ENCODE measurements around the gene HRH1. TPM values are rescaled to one million over a fixed set of nuclear protein-coding genes. Genes with fewer than 3 reads are reported as not detected.

The HRH1 gene
- polyA plus RNA-seq, 1 donor (not counting 4 experiments of a cell fraction or from before 2014, with no cell fraction given) = 13.9 TPM

- Histone ChIP-seq H3K79me2 (ENCODE audit: control insufficient read depth, insufficient read depth, low read length) (peaks cover 11% of the 10 kb centered on the region), H3K9me3 (ENCODE audit: control insufficient read depth, low read depth, low read length) (peaks cover 6% of the 10 kb centered on the region), H3K36me3 (ENCODE audit: control insufficient read depth in 2 of 2, extremely low read depth in 1 of 2, insufficient read depth in 2 of 2, low read length in 2 of 2) (peaks cover 19 to 44% of the 10 kb centered on the region in 2 experiments), H3K9ac (ENCODE audit: control insufficient read depth, extremely low read depth, insufficient read depth, low read length) (no peak overlapping the region), H3K4me1 (ENCODE audit: control insufficient read depth, extremely low read depth, insufficient read depth, low read length) (peaks cover 17% of the 10 kb centered on the region), H3K27ac (ENCODE audit: control insufficient read depth, insufficient read depth, low read length) (no peak overlapping the region), H3K4me2 (ENCODE audit: control insufficient read depth, extremely low read depth, insufficient read depth, low read depth, low read length) (no peak overlapping the region), H2AFZ (ENCODE audit: control insufficient read depth, low read length) (no peak overlapping the region), H4K20me1 (ENCODE audit: control insufficient read depth, extremely low read depth, insufficient read depth, low read length) (no peaks in the 10 kb centered on the region), H3K9me1 (ENCODE audit: control insufficient read depth, extremely low read depth, insufficient read depth, low read length) (no peaks in the 10 kb centered on the region), H3K4me3 (ENCODE audit: control insufficient read depth in 2 of 3, extremely low read depth in 1 of 3, insufficient read depth in 2 of 3, low read depth in 1 of 3, low read length in 3 of 3) (no peak overlapping the region), H3K27me3 (ENCODE audit: control insufficient read depth, extremely low read depth, insufficient read depth, low read length) (no peaks in the 10 kb centered on the region)
- dilution Hi-C loops (cut with MboI; ENCODE audit: extremely low pct_ligation_motif_present, low sequenced_read_pairs) = no loop called here
- no peak for FAIRE-seq
- TF ChIP-seq CTCF (optimal IDR thresholded peaks at IDR 0.05 in 1 of 3, IDR thresholded peaks at IDR 0.05 in 1 of 3, conservative IDR thresholded peaks at IDR 0.05 in 1 of 3; ENCODE audit: extremely low read depth in 1 of 3, insufficient read depth in 2 of 3, low read length in 3 of 3) (no peak), EZH2 (IDR thresholded peaks at IDR 0.05; ENCODE audit: low read length) (no peak)
- no peak for DNase-seq (ENCODE audit: low read depth, low spot score)
Observed at GRCh38 chr3:11258958-11259357, 104.7 kb downstream of the HRH1 start.

GRCh38 chr3:11260460-11260859 lies 106.2 kb downstream of the HRH1 start:
- dilution Hi-C loops (cut with MboI; ENCODE audit: extremely low pct_ligation_motif_present, low sequenced_read_pairs) = no loop called here
- TF ChIP-seq EZH2 (IDR thresholded peaks at IDR 0.05; ENCODE audit: low read length) = no peak
- no peak for TF ChIP-seq CTCF (optimal IDR thresholded peaks at IDR 0.05 in 1 of 3, IDR thresholded peaks at IDR 0.05 in 1 of 3, conservative IDR thresholded peaks at IDR 0.05 in 1 of 3; ENCODE audit: extremely low read depth in 1 of 3, insufficient read depth in 2 of 3, low read length in 3 of 3)
- Histone ChIP-seq H3K9me3 (ENCODE audit: control insufficient read depth, low read depth, low read length) (no peaks in the 10 kb centered on the region), H3K36me3 (ENCODE audit: control insufficient read depth in 2 of 2, extremely low read depth in 1 of 2, insufficient read depth in 2 of 2, low read length in 2 of 2) (peaks cover 13 to 36% of the 10 kb centered on the region in 2 experiments), H3K27me3 (ENCODE audit: control insufficient read depth, extremely low read depth, insufficient read depth, low read length) (no peaks in the 10 kb centered on the region), H3K4me3 (ENCODE audit: control insufficient read depth in 2 of 3, extremely low read depth in 1 of 3, insufficient read depth in 2 of 3, low read depth in 1 of 3, low read length in 3 of 3) (no peak overlapping the region), H3K9me1 (ENCODE audit: control insufficient read depth, extremely low read depth, insufficient read depth, low read length) (no peaks in the 10 kb centered on the region), H3K27ac (ENCODE audit: control insufficient read depth, insufficient read depth, low read length) (no peak overlapping the region), H3K9ac (ENCODE audit: control insufficient read depth, extremely low read depth, insufficient read depth, low read length) (no peak overlapping the region), H3K4me2 (ENCODE audit: control insufficient read depth, extremely low read depth, insufficient read depth, low read depth, low read length) (no peak overlapping the region), H3K79me2 (ENCODE audit: control insufficient read depth, insufficient read depth, low read length) (peaks cover 8% of the 10 kb centered on the region), H4K20me1 (ENCODE audit: control insufficient read depth, extremely low read depth, insufficient read depth, low read length) (no peaks in the 10 kb centered on the region), H3K4me1 (ENCODE audit: control insufficient read depth, extremely low read depth, insufficient read depth, low read length) (peaks cover 13% of the 10 kb centered on the region), H2AFZ (ENCODE audit: control insufficient read depth, low read length) (no peak overlapping the region)
- DNase-seq (ENCODE audit: low read depth, low spot score) = no peak
- no peak for FAIRE-seq

Measured in keratinocyte (primary cell).